HG03280 (cell line): ENCODE data around the gene SAA2.
"Not testable (repeated sequence)": the region's sequence is repeated elsewhere in the genome, so short reads cannot be mapped to it uniquely, and the experiment has no call there.

Experiments used
- ATAC-seq: cut with Tn5 transposase; IDR thresholded peaks from one replicate; pipeline ENCODE4 v1.9.1; 2021; ENCODE audit warnings: mild to moderate bottlenecking, moderate library complexity; ENCODE audit not compliant: unreplicated experiment

Gene SAA2

DNA sequence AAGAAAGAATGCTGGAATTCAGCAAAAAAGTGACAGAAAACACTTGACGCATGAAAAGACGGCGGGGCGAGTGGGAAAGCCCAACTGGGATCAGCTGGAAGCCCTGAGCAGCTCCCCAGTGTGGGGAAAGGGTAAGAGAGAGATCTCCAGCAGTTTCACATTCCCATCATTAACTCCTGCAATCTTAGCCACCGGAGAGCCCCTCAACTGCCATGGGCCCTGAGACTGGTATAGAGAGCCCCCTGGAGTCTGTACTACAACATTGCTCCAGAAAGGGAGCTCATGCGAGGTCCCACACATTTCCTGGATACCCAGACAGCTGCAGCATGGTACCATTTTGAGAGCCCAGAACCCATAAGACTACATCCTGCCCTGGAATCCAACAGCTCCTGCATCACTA lies 44.7 kb downstream of the SAA2 start:
- no peak for ATAC-seq

GRCh38 chr11:18197738-18198137 lies 50.7 kb downstream of the SAA2 start:
- ATAC-seq = not testable (repeated sequence)

DNA sequence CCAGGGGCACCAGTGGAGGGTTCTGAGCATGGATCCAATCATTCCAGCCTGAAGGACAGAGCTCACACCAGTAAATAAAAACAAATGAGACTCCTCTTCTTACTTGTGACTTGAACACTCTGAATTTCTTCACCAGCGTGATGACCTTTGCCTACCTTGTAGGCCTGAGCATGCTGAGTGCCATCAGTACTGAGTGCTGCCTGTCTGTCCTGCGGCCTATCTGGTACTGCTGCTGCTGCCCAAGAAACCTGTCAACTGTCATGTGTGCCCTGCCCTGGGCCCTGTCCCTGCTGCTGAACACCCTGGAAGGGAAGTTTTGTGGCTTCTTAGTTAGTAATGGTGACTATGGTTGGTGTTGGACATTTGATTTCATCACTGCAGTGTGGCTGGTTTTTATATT lies 51.9 kb downstream of the SAA2 start:
- no peak for ATAC-seq
